ENCODE data around the gene C3. TPM values are rescaled to one million over a fixed set of nuclear protein-coding genes. Genes with fewer than 3 reads are reported as not detected.

C3 gene
- total and polyA plus RNA-seq, 2 of the 13 experiments (the other 11 are each of a cell fraction or from before 2014, with no cell fraction given): 1,455 to 6,272 TPM

GRCh38 chr19:6720369-6721137 is at the start of gene C3 (continued):
- TF ChIP-seq, protein P1, sequence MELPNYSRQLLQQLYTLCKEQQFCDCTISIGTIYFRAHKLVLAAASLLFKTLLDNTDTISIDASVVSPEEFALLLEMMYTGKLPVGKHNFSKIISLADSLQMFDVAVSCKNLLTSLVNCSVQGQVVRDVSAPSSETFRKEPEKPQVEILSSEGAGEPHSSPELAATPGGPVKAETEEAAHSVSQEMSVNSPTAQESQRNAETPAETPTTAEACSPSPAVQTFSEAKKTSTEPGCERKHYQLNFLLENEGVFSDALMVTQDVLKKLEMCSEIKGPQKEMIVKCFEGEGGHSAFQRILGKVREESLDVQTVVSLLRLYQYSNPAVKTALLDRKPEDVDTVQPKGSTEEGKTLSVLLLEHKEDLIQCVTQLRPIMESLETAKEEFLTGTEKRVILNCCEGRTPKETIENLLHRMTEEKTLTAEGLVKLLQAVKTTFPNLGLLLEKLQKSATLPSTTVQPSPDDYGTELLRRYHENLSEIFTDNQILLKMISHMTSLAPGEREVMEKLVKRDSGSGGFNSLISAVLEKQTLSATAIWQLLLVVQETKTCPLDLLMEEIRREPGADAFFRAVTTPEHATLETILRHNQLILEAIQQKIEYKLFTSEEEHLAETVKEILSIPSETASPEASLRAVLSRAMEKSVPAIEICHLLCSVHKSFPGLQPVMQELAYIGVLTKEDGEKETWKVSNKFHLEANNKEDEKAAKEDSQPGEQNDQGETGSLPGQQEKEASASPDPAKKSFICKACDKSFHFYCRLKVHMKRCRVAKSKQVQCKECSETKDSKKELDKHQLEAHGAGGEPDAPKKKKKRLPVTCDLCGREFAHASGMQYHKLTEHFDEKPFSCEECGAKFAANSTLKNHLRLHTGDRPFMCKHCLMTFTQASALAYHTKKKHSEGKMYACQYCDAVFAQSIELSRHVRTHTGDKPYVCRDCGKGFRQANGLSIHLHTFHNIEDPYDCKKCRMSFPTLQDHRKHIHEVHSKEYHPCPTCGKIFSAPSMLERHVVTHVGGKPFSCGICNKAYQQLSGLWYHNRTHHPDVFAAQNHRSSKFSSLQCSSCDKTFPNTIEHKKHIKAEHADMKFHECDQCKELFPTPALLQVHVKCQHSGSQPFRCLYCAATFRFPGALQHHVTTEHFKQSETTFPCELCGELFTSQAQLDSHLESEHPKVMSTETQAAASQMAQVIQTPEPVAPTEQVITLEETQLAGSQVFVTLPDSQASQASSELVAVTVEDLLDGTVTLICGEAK (IDR thresholded peaks at IDR 0.05): no peak
- TF ChIP-seq, protein P1 (CRISPR knock-in tag; IDR thresholded peaks at IDR 0.05): peak; percentile 73; the same call in 1 of the 2 replicates
- TF ChIP-seq, protein P2, sequence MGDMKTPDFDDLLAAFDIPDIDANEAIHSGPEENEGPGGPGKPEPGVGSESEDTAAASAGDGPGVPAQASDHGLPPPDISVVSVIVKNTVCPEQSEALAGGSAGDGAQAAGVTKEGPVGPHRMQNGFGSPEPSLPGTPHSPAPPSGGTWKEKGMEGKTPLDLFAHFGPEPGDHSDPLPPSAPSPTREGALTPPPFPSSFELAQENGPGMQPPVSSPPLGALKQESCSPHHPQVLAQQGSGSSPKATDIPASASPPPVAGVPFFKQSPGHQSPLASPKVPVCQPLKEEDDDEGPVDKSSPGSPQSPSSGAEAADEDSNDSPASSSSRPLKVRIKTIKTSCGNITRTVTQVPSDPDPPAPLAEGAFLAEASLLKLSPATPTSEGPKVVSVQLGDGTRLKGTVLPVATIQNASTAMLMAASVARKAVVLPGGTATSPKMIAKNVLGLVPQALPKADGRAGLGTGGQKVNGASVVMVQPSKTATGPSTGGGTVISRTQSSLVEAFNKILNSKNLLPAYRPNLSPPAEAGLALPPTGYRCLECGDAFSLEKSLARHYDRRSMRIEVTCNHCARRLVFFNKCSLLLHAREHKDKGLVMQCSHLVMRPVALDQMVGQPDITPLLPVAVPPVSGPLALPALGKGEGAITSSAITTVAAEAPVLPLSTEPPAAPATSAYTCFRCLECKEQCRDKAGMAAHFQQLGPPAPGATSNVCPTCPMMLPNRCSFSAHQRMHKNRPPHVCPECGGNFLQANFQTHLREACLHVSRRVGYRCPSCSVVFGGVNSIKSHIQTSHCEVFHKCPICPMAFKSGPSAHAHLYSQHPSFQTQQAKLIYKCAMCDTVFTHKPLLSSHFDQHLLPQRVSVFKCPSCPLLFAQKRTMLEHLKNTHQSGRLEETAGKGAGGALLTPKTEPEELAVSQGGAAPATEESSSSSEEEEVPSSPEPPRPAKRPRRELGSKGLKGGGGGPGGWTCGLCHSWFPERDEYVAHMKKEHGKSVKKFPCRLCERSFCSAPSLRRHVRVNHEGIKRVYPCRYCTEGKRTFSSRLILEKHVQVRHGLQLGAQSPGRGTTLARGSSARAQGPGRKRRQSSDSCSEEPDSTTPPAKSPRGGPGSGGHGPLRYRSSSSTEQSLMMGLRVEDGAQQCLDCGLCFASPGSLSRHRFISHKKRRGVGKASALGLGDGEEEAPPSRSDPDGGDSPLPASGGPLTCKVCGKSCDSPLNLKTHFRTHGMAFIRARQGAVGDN (CRISPR knock-in tag; IDR thresholded peaks at IDR 0.05): peak; percentile 83
- TF ChIP-seq ZNF709 (CRISPR knock-in tag; IDR thresholded peaks at IDR 0.05) (peak; percentile 89; the same call in 1 of the 2 replicates), HNRNPK (IDR thresholded peaks at IDR 0.05; ENCODE audit: low read depth, low read length, poor library complexity, severe bottlenecking) (peak; percentile 52), PITX1 (CRISPR knock-in tag; IDR thresholded peaks at IDR 0.05) (peak; percentile 87), NFIB (CRISPR knock-in tag; IDR thresholded peaks at IDR 0.05; ENCODE audit: borderline replicate concordance) (no peak)
- TF ChIP-seq, protein P3, sequence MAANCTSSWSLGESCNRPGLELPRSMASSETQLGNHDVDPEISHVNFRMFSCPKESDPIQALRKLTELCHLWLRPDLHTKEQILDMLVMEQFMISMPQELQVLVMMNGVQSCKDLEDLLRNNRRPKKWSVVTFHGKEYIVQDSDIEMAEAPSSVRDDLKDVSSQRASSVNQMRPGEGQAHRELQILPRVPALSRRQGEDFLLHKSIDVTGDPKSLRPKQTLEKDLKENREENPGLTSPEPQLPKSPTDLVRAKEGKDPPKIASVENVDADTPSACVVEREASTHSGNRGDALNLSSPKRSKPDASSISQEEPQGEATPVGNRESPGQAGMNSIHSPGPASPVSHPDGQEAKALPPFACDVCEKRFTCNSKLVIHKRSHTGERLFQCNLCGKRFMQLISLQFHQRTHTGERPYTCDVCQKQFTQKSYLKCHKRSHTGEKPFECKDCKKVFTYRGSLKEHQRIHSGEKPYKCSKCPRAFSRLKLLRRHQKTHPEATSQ (CRISPR knock-in tag; IDR thresholded peaks at IDR 0.05; ENCODE audit: borderline replicate concordance): peak; percentile 58; the same call in 1 of the 2 replicates
- TF ChIP-seq, protein P4, sequence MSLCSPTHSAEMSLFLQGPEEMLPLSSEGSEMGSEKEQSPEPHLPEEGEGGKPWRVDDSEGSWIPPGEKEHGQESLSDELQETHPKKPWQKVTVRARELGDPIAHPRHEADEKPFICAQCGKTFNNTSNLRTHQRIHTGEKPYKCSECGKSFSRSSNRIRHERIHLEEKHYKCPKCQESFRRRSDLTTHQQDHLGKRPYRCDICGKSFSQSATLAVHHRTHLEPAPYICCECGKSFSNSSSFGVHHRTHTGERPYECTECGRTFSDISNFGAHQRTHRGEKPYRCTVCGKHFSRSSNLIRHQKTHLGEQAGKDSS (CRISPR knock-in tag; IDR thresholded peaks at IDR 0.05; ENCODE audit: borderline replicate concordance, low read depth): peak; percentile 78
- TF ChIP-seq, protein P5, sequence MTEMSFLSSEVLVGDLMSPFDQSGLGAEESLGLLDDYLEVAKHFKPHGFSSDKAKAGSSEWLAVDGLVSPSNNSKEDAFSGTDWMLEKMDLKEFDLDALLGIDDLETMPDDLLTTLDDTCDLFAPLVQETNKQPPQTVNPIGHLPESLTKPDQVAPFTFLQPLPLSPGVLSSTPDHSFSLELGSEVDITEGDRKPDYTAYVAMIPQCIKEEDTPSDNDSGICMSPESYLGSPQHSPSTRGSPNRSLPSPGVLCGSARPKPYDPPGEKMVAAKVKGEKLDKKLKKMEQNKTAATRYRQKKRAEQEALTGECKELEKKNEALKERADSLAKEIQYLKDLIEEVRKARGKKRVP (CRISPR knock-in tag; IDR thresholded peaks at IDR 0.05): 0 out of 4 replicates have a peak, but pooled peaks of 1 of the 2 experiments have one; percentile 45
